Prostate gland (tissue), 2 donors: Measurements from ENCODE around the gene CST3.

Source experiments
- CTCF ChIP-seq, 4 experiments: fragments of 200-600 bp in 2 of 4; fragments of 450-650 bp in 2 of 4; sonication (generic) in 2 of 4; IDR thresholded peaks; 1 replicate in 3 of 4; 2 replicates in 1 of 4; pipeline ENCODE4 v1.5.1; 2016 to 2019; ENCODE audit warnings: antibody characterized with exemption in 4 of 4, mild to moderate bottlenecking in 2 of 4, moderate library complexity in 2 of 4
- POLR2A ChIP-seq: fragments of 450-650 bp; IDR thresholded peaks from one replicate; pipeline ENCODE4 v1.6.1; 2016; ENCODE audit warnings: antibody characterized with exemption, mild to moderate bottlenecking
- POLR2AphosphoS5 ChIP-seq: sonication (generic); formaldehyde crosslinking; IDR thresholded peaks from one replicate; pipeline ENCODE4 v1.6.1; 2017; ENCODE audit warnings: antibody characterized with exemption

GRCh38 chr20:23629542-23630391 lies 8.0 kb downstream of the CST3 start:
- TF ChIP-seq CTCF (IDR thresholded peaks at IDR 0.05) (no peak), POLR2A (no peak), POLR2AphosphoS5 (no peak)
